GM23338 (cell line): Measurements from ENCODE around the gene SCO1. TPM values are rescaled to one million over a fixed set of nuclear protein-coding genes. Genes with fewer than 3 reads are reported as not detected.
A peak's percentile ranks its signal among the peaks of the same experiment; 100 is the strongest.

Source experiments
- ATAC-seq: fragments of 200-7000 bp; cut with Tn5 transposase; 3 replicates; pipeline ENCODE4 v1.9.1; 2020
- DNase-seq: peaks from one replicate; pipeline ENCODE4 v3.0.0-alpha.2; 2015; ENCODE audit warnings: low spot score
- H2AFZ ChIP-seq: fragments of 200-600 bp; sonication (generic); 2 replicates; pipeline ENCODE4 v1.8.0; 2016; ENCODE audit warnings: antibody characterized with exemption, mild to moderate bottlenecking, moderate library complexity
- H3F3A ChIP-seq: fragments of 200-600 bp; sonication (generic); replicated peaks from 2 replicates; pipeline ENCODE4 v1.8.0; 2017; ENCODE audit warnings: antibody characterized with exemption, mixed run types, low read depth
- H3K27ac ChIP-seq: fragments of 200-600 bp; sonication (generic); 2 replicates; pipeline ENCODE4 v1.6.1; 2016; ENCODE audit warnings: low read depth
- H3K27me3 ChIP-seq: fragments of 200-600 bp; sonication (generic); 2 replicates; pipeline ENCODE4 v1.8.0; 2016; ENCODE audit warnings: mild to moderate bottlenecking, mixed run types, moderate library complexity; ENCODE audit not compliant: insufficient read depth
- H3K36me3 ChIP-seq: fragments of 200-600 bp; sonication (generic); 2 replicates; pipeline ENCODE4 v1.8.0; 2016; ENCODE audit warnings: mild to moderate bottlenecking; ENCODE audit not compliant: insufficient read depth
- H3K4me1 ChIP-seq: fragments of 200-600 bp; sonication (generic); 2 replicates; pipeline ENCODE4 v1.8.0; 2016; ENCODE audit warnings: mild to moderate bottlenecking, moderate library complexity; ENCODE audit not compliant: insufficient read depth
- H3K4me2 ChIP-seq: fragments of 200-600 bp; sonication (generic); 2 replicates; pipeline ENCODE4 v1.7.1; 2017; ENCODE audit warnings: mixed run types
- H3K4me3 ChIP-seq: fragments of 200-600 bp; sonication (generic); 2 replicates; pipeline ENCODE4 v1.6.1; 2016; ENCODE audit warnings: mixed run types
- H3K79me2 ChIP-seq: fragments of 200-600 bp; sonication (generic); replicated peaks from 2 replicates; pipeline ENCODE4 v1.8.0; 2017; ENCODE audit warnings: mild to moderate bottlenecking; ENCODE audit not compliant: insufficient read depth
- H3K9me2 ChIP-seq: fragments of 200-600 bp; sonication (generic); 2 replicates; pipeline ENCODE4 v1.8.0; 2017; ENCODE audit not compliant: insufficient read depth
- H4K20me1 ChIP-seq: fragments of 200-600 bp; sonication (generic); replicated peaks from 2 replicates; pipeline ENCODE4 v1.8.0; 2017; ENCODE audit warnings: mild to moderate bottlenecking; ENCODE audit not compliant: insufficient read depth
- H3K27ac Mint-ChIP-seq: 2 replicates; pipeline ENCODE4 v1.8.0; 2020; ENCODE audit warnings: inconsistent platforms, mild to moderate bottlenecking, moderate library complexity, mixed read lengths
- H3K27me3 Mint-ChIP-seq: 3 replicates; pipeline ENCODE4 v1.8.0; 2022; ENCODE audit warnings: low read depth, mild to moderate bottlenecking, moderate library complexity, mixed read lengths, inconsistent platforms; ENCODE audit not compliant: insufficient read depth, poor library complexity
- H3K36me3 Mint-ChIP-seq: 3 replicates; pipeline ENCODE4 v1.8.0; 2021; ENCODE audit warnings: low read depth, mild to moderate bottlenecking, inconsistent platforms, moderate library complexity, mixed read lengths
- H3K4me1 Mint-ChIP-seq: 3 replicates; pipeline ENCODE4 v1.8.0; 2020; ENCODE audit warnings: mild to moderate bottlenecking, inconsistent platforms, mixed read lengths
- H3K4me3 Mint-ChIP-seq: 3 replicates; pipeline ENCODE4 v1.8.0; 2021; ENCODE audit warnings: moderate library complexity, mild to moderate bottlenecking, inconsistent platforms, mixed read lengths
- H3K9me3 Mint-ChIP-seq: 3 replicates; pipeline ENCODE4 v1.8.0; 2020; ENCODE audit warnings: moderate library complexity, mild to moderate bottlenecking, inconsistent platforms, mixed read lengths
- CREB1 ChIP-seq: fragments of 250-450 bp; sonication (Bioruptor Pico); IDR thresholded peaks from 2 replicates; pipeline ENCODE4 v1.5.0; 2020; ENCODE audit warnings: low read depth, mild to moderate bottlenecking, moderate library complexity
- EZH2 ChIP-seq: fragments of 200-600 bp; sonication (generic); IDR thresholded peaks from one replicate; pipeline ENCODE4 v1.8.0; 2017; ENCODE audit warnings: antibody characterized with exemption, mild to moderate bottlenecking, low read depth; ENCODE audit not compliant: unreplicated experiment
- EZH2phosphoT487 ChIP-seq: fragments of 200-600 bp; sonication (generic); IDR thresholded peaks from one replicate; pipeline ENCODE4 v1.8.1; 2018; ENCODE audit warnings: antibody characterized with exemption; ENCODE audit not compliant: unreplicated experiment
- JUNB ChIP-seq: IDR thresholded peaks from one replicate; pipeline ENCODE4 v1.6.1; 2016; ENCODE audit warnings: antibody characterized with exemption; ENCODE audit not compliant: unreplicated experiment
- NANOG ChIP-seq: IDR thresholded peaks from 2 replicates; pipeline ENCODE4 v1.6.1; 2016; ENCODE audit warnings: antibody characterized with exemption, borderline replicate concordance
- POLR2AphosphoS5 ChIP-seq: IDR thresholded peaks from 2 replicates; pipeline ENCODE4 v1.6.1; 2016; ENCODE audit warnings: antibody characterized with exemption, low read depth
- STAT1 ChIP-seq: IDR thresholded peaks from one replicate; pipeline ENCODE4 v1.6.1; 2016; ENCODE audit warnings: antibody characterized with exemption; ENCODE audit not compliant: unreplicated experiment
- ZNF114 ChIP-seq: fragments of 250-450 bp; sonication (Bioruptor Pico); IDR thresholded peaks from 2 replicates; pipeline ENCODE4 v1.5.0; 2020; ENCODE audit warnings: mild to moderate bottlenecking, moderate library complexity
- ZNF331 ChIP-seq: fragments of 250-450 bp; sonication (Bioruptor Pico); IDR thresholded peaks from 2 replicates; pipeline ENCODE4 v1.5.0; 2020; ENCODE audit warnings: low read depth, mild to moderate bottlenecking, moderate library complexity
- polyA plus RNA-seq: library from polyadenylated mRNA; unstranded; fragments of >200 nt; fragmentation: Nextera tagmentation; extraction: Ambion mirVana; gene quantifications from 2 replicates; pipeline ENCODE4 v1.2.1, GENCODE V29; 2016
- total RNA-seq: library from RNA; depleted of rRNA; stranded (reverse); fragments of >200 nt; shearing (Covaris generic); gene quantifications from 2 replicates; pipeline ENCODE4 v1.2.3, GENCODE V29; 2014
- TF ChIP-seq, protein P1 (sequence below), 2 experiments: fragments of 200-600 bp in 1 of 2; sonication (generic) in 1 of 2; conservative IDR thresholded peaks; 2 replicates each; pipeline versions ENCODE4 v1.5.1 to v1.6.1; 2016 to 2017; ENCODE audit warnings: antibody characterized with exemption in 2 of 2, low read depth in 2 of 2, mild to moderate bottlenecking in 2 of 2, moderate library complexity in 1 of 2
- TF ChIP-seq, protein P2 (sequence below): fragments of 250-450 bp; sonication (Bioruptor Pico); IDR thresholded peaks from 2 replicates; pipeline ENCODE4 v1.5.0; 2020; ENCODE audit warnings: mild to moderate bottlenecking, moderate library complexity
- TF ChIP-seq, protein P3 (sequence below): IDR thresholded peaks from 2 replicates; pipeline ENCODE4 v1.6.1; 2016; ENCODE audit warnings: antibody characterized with exemption

Gene SCO1
- total and polyA plus RNA-seq, 2 experiments from 2014 or later, result 43.9 to 72.5 TPM

DNA sequence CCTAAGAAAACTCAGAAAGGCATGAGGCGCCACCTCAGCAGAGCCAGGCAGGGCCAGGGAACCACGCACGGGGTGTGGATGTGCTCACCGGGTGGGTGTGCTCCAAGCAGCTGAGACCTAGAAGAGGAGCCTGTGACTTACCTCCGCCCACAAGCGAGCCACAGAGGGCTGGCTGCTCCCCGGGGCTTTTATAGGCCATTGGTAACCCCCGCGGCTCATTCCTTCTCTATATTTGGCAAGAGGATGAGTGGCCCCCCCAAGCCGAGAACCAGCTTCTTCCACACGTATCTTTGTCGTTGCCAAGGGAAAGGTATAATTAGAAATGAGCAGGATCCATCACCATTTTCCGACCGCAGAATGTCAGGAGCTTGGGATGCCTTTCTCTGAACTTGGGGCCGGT is 40.2 kb downstream of the SCO1 start, which contains the start of gene MYH3:
TSS of gene MYH3 (minus strand) at position 162 of the 400 bp plus-strand sequence. CDS start 2,245 bp downstream, outside the sequence.
- Histone ChIP-seq H3K9me2 (no peaks in the 10 kb centered on the region), H4K20me1 (no peaks in the 10 kb centered on the region), H3F3A (no peaks in the 10 kb centered on the region), H3K79me2 (no peaks in the 10 kb centered on the region), H3K4me3 (no peak within 1 kb of the TSS), H3K27ac (no peak within 1 kb of the TSS), H2AFZ (no peak within 1 kb of the TSS), H3K36me3 (no peaks in the 10 kb centered on the region), H3K4me1 (no peaks in the 10 kb centered on the region), H3K4me2 (no peak within 1 kb of the TSS), H3K27me3 (no peaks in the 10 kb centered on the region)
- TF ChIP-seq POLR2AphosphoS5, result no peak
- peaks cover 7% of the 10 kb centered on the region; the same call in 1 of the 3 replicates for H3K4me1 Mint-ChIP-seq
- no peak for DNase-seq
- H3K9me3 Mint-ChIP-seq, result no peaks in the 10 kb centered on the region; the same call in 2 of the 3 replicates
- H3K27ac Mint-ChIP-seq, result no peak within 1 kb of the TSS
- H3K27me3 Mint-ChIP-seq, result peaks cover 8% of the 10 kb centered on the region
- H3K4me3 Mint-ChIP-seq, result no peak within 1 kb of the TSS
- peak; percentile 58 for ATAC-seq
- peaks cover 3% of the 10 kb centered on the region; the same call in 1 of the 3 replicates for H3K36me3 Mint-ChIP-seq

DNA sequence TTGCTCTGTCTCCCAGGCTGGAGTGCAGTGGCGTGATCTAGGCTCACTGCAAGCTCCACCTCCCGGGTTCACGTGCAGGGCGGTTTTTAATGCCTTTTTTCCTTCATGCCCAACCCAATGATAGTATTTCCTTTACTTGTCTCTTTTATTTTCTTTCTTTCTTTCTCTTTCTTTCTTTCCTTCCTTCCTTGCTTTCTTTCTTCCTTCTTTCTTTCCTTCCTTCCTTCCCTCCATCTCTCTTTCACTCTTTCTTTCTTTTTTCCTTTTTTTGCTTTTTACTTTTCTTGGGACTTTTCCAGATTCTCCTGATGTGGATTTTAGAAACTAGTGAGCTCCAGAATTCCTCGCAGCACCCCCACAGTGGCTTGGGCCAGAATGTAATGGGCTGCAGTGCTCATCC is 43.3 kb downstream of the SCO1 start:
- H3K9me2 ChIP-seq, result no peaks in the 10 kb centered on the region
- H3K4me1 ChIP-seq, result no peaks in the 10 kb centered on the region
- H3K9me3 Mint-ChIP-seq, result no peaks in the 10 kb centered on the region; the same call in 2 of the 3 replicates
- H3K36me3 Mint-ChIP-seq, result no peaks in the 10 kb centered on the region; the same call in 2 of the 3 replicates
- no peaks in the 10 kb centered on the region for H4K20me1 ChIP-seq
- no peak overlapping the region for H3K27ac Mint-ChIP-seq
- no peak overlapping the region for H3K4me2 ChIP-seq
- H3K27me3 ChIP-seq, result no peaks in the 10 kb centered on the region
- ATAC-seq, result no peak
- H3F3A ChIP-seq, result no peaks in the 10 kb centered on the region
- no peak overlapping the region for H2AFZ ChIP-seq
- H3K27me3 Mint-ChIP-seq, result peaks cover 5% of the 10 kb centered on the region
- H3K4me1 Mint-ChIP-seq, result peaks cover 7% of the 10 kb centered on the region; the same call in 1 of the 3 replicates
- H3K4me3 Mint-ChIP-seq, result no peak overlapping the region
- no peaks in the 10 kb centered on the region for H3K36me3 ChIP-seq
- H3K79me2 ChIP-seq, result no peaks in the 10 kb centered on the region
- no peak overlapping the region for H3K27ac ChIP-seq
- DNase-seq, result no peak
- no peak overlapping the region for H3K4me3 ChIP-seq
- no peak for TF ChIP-seq EZH2phosphoT487
- TF ChIP-seq, protein P1, sequence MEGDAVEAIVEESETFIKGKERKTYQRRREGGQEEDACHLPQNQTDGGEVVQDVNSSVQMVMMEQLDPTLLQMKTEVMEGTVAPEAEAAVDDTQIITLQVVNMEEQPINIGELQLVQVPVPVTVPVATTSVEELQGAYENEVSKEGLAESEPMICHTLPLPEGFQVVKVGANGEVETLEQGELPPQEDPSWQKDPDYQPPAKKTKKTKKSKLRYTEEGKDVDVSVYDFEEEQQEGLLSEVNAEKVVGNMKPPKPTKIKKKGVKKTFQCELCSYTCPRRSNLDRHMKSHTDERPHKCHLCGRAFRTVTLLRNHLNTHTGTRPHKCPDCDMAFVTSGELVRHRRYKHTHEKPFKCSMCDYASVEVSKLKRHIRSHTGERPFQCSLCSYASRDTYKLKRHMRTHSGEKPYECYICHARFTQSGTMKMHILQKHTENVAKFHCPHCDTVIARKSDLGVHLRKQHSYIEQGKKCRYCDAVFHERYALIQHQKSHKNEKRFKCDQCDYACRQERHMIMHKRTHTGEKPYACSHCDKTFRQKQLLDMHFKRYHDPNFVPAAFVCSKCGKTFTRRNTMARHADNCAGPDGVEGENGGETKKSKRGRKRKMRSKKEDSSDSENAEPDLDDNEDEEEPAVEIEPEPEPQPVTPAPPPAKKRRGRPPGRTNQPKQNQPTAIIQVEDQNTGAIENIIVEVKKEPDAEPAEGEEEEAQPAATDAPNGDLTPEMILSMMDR (conservative IDR thresholded peaks at IDR 0.05; ENCODE audit: low read depth in 2 of 2), result no peak
- no peak for TF ChIP-seq EZH2
- TF ChIP-seq JUNB, result no peak
- no peak for TF ChIP-seq NANOG
- TF ChIP-seq STAT1, result no peak
- no peak for TF ChIP-seq ZNF331
- no peak for TF ChIP-seq CREB1 (CRISPR knock-in tag)
- TF ChIP-seq, protein P2, sequence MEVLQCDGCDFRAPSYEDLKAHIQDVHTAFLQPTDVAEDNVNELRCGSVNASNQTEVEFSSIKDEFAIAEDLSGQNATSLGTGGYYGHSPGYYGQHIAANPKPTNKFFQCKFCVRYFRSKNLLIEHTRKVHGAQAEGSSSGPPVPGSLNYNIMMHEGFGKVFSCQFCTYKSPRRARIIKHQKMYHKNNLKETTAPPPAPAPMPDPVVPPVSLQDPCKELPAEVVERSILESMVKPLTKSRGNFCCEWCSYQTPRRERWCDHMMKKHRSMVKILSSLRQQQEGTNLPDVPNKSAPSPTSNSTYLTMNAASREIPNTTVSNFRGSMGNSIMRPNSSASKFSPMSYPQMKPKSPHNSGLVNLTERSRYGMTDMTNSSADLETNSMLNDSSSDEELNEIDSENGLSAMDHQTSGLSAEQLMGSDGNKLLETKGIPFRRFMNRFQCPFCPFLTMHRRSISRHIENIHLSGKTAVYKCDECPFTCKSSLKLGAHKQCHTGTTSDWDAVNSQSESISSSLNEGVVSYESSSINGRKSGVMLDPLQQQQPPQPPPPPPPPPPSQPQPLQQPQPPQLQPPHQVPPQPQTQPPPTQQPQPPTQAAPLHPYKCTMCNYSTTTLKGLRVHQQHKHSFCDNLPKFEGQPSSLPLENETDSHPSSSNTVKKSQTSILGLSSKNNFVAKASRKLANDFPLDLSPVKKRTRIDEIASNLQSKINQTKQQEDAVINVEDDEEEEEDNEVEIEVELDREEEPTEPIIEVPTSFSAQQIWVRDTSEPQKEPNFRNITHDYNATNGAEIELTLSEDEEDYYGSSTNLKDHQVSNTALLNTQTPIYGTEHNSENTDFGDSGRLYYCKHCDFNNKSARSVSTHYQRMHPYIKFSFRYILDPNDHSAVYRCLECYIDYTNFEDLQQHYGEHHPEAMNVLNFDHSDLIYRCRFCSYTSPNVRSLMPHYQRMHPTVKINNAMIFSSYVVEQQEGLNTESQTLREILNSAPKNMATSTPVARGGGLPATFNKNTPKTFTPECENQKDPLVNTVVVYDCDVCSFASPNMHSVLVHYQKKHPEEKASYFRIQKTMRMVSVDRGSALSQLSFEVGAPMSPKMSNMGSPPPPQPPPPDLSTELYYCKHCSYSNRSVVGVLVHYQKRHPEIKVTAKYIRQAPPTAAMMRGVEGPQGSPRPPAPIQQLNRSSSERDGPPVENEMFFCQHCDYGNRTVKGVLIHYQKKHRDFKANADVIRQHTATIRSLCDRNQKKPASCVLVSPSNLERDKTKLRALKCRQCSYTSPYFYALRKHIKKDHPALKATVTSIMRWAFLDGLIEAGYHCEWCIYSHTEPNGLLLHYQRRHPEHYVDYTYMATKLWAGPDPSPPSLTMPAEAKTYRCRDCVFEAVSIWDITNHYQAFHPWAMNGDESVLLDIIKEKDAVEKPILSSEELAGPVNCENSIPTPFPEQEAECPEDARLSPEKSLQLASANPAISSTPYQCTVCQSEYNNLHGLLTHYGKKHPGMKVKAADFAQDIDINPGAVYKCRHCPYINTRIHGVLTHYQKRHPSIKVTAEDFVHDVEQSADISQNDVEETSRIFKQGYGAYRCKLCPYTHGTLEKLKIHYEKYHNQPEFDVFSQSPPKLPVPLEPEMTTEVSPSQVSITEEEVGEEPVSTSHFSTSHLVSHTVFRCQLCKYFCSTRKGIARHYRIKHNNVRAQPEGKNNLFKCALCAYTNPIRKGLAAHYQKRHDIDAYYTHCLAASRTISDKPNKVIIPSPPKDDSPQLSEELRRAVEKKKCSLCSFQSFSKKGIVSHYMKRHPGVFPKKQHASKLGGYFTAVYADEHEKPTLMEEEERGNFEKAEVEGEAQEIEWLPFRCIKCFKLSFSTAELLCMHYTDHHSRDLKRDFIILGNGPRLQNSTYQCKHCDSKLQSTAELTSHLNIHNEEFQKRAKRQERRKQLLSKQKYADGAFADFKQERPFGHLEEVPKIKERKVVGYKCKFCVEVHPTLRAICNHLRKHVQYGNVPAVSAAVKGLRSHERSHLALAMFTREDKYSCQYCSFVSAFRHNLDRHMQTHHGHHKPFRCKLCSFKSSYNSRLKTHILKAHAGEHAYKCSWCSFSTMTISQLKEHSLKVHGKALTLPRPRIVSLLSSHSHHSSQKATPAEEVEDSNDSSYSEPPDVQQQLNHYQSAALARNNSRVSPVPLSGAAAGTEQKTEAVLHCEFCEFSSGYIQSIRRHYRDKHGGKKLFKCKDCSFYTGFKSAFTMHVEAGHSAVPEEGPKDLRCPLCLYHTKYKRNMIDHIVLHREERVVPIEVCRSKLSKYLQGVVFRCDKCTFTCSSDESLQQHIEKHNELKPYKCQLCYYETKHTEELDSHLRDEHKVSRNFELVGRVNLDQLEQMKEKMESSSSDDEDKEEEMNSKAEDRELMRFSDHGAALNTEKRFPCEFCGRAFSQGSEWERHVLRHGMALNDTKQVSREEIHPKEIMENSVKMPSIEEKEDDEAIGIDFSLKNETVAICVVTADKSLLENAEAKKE, result no peak
- no peak for TF ChIP-seq ZNF114
- TF ChIP-seq, protein P3, sequence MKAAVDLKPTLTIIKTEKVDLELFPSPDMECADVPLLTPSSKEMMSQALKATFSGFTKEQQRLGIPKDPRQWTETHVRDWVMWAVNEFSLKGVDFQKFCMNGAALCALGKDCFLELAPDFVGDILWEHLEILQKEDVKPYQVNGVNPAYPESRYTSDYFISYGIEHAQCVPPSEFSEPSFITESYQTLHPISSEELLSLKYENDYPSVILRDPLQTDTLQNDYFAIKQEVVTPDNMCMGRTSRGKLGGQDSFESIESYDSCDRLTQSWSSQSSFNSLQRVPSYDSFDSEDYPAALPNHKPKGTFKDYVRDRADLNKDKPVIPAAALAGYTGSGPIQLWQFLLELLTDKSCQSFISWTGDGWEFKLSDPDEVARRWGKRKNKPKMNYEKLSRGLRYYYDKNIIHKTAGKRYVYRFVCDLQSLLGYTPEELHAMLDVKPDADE, result no peak
